GM23248 (cell line): Measurements from ENCODE around the gene CARD14. TPM values are rescaled to one million over a fixed set of nuclear protein-coding genes. Genes with fewer than 3 reads are reported as not detected.
A peak's percentile ranks its signal among the peaks of the same experiment; 100 is the strongest.
"Not testable (repeated sequence)": the region's sequence is repeated elsewhere in the genome, so short reads cannot be mapped to it uniquely, and the experiment has no call there.

Experiments
- DNase-seq: peaks from one replicate; pipeline ENCODE4 v3.0.0-alpha.2; 2015
- H2AFZ ChIP-seq: fragments of 200-600 bp; sonication (generic); 2 replicates; pipeline ENCODE4 v1.6.1; 2016; ENCODE audit warnings: antibody characterized with exemption
- H3F3A ChIP-seq: fragments of 200-600 bp; sonication (generic); 2 replicates; pipeline ENCODE4 v1.6.1; 2016; ENCODE audit warnings: mild to moderate bottlenecking, antibody characterized with exemption, mixed run types; ENCODE audit not compliant: insufficient read depth
- H3K27ac ChIP-seq: fragments of 200-600 bp; sonication (generic); 2 replicates; pipeline ENCODE4 v1.5.1; 2016; ENCODE audit warnings: mild to moderate bottlenecking
- H3K27me3 ChIP-seq: fragments of 200-600 bp; sonication (generic); replicated peaks from 2 replicates; pipeline ENCODE4 v1.6.1; 2016; ENCODE audit warnings: mild to moderate bottlenecking; ENCODE audit not compliant: insufficient read depth
- H3K36me3 ChIP-seq: fragments of 200-600 bp; sonication (generic); 2 replicates; pipeline ENCODE4 v1.6.1; 2016; ENCODE audit warnings: low read depth, mild to moderate bottlenecking
- H3K4me1 ChIP-seq: fragments of 200-600 bp; sonication (generic); 2 replicates; pipeline ENCODE4 v1.6.1; 2016; ENCODE audit warnings: mild to moderate bottlenecking; ENCODE audit not compliant: insufficient read depth
- H3K4me2 ChIP-seq: fragments of 200-600 bp; sonication (generic); one replicate; pipeline ENCODE4 v1.6.1; 2016; ENCODE audit warnings: mild to moderate bottlenecking; ENCODE audit not compliant: unreplicated experiment
- H3K4me3 ChIP-seq: fragments of 200-600 bp; sonication (generic); 2 replicates; pipeline ENCODE4 v1.5.1; 2016; ENCODE audit warnings: mild to moderate bottlenecking
- H3K79me2 ChIP-seq: fragments of 200-600 bp; sonication (generic); 2 replicates; pipeline ENCODE4 v1.6.1; 2016; ENCODE audit warnings: mild to moderate bottlenecking; ENCODE audit not compliant: insufficient read depth
- H3K9ac ChIP-seq: fragments of 200-600 bp; sonication (generic); 2 replicates; pipeline ENCODE4 v1.6.1; 2016; ENCODE audit warnings: mild to moderate bottlenecking
- H3K9me2 ChIP-seq: fragments of 200-600 bp; sonication (generic); 2 replicates; pipeline ENCODE4 v1.6.1; 2016; ENCODE audit warnings: mixed run types, mild to moderate bottlenecking, moderate library complexity; ENCODE audit not compliant: insufficient read depth
- H3K9me3 ChIP-seq: fragments of 200-600 bp; sonication (generic); one replicate; pipeline ENCODE4 v1.6.1; 2017; ENCODE audit warnings: low read depth
- H4K20me1 ChIP-seq: fragments of 200-600 bp; sonication (generic); 2 replicates; pipeline ENCODE4 v1.6.0; 2016; ENCODE audit not compliant: insufficient read depth
- EZH2 ChIP-seq: fragments of 200-600 bp; sonication (generic); IDR thresholded peaks from 2 replicates; pipeline ENCODE4 v1.6.1; 2018; ENCODE audit warnings: antibody characterized with exemption, mild to moderate bottlenecking; ENCODE audit not compliant: insufficient read depth, poor library complexity, severe bottlenecking
- EZH2phosphoT487 ChIP-seq: fragments of 200-600 bp; sonication (generic); IDR thresholded peaks from 2 replicates; pipeline ENCODE4 v1.6.1; 2018; ENCODE audit warnings: antibody characterized with exemption, moderate library complexity, mild to moderate bottlenecking, low read depth; ENCODE audit not compliant: insufficient read depth
- WGBS, 2 experiments: methylation state at CpG; one replicate each; pipeline ENCODE4 v1.1.6; 2015 to 2017; ENCODE audit warnings: low lambda C conversion rate in 2 of 2, low coverage in 1 of 2; ENCODE audit errors: missing lambda C conversion rate in 2 of 2; 5-methylcytosine and 5-hydroxymethylcytosine counted together
- in situ Hi-C: fragments of 300-500 bp; cut with MboI; formaldehyde crosslinking; loops from 2 replicates; pipeline ENCODE4 v1.15.0; 2020
- polyA plus RNA-seq: library from polyadenylated mRNA; unstranded; fragments of >200 nt; fragmentation: Nextera tagmentation; extraction: Ambion mirVana; gene quantifications from 2 replicates; pipeline ENCODE4 v1.2.1, GENCODE V29; 2016
- small RNA-seq: library from RNA; depleted of rRNA; stranded (forward); fragments of <200 nt; gene quantifications from one replicate; pipeline ENCODE3, GENCODE V24; 2014; ENCODE audit warnings: low read depth, low replicate concordance
- total RNA-seq: library from RNA; depleted of rRNA; stranded (reverse); fragments of >200 nt; shearing (Covaris generic); gene quantifications from 2 replicates; pipeline ENCODE4 v1.2.3, GENCODE V29; 2014; rRNA removed

CARD14 gene
- total and polyA plus RNA-seq, 2 experiments from 2014 or later: 0.06 TPM; not detected in 1

- 50 to 55% methylated on average over 13 of the region's 13 CpGs for WGBS, 2 experiments
- Histone ChIP-seq H3K4me2 (peak overlapping the region; percentile 67), H3K4me1 (peaks cover 17% of the 10 kb centered on the region), H3K4me3 (peak overlapping the region; percentile 20), H4K20me1 (no peaks in the 10 kb centered on the region), H3K36me3 (no peaks in the 10 kb centered on the region), H3K27ac (peak overlapping the region; percentile 91), H3K9me3 (no peaks in the 10 kb centered on the region), H2AFZ (peak overlapping the region; percentile 34; the same call in 1 of the 2 replicates), H3K9me2 (no peaks in the 10 kb centered on the region), H3F3A (peaks cover 28% of the 10 kb centered on the region), H3K9ac (peak overlapping the region; percentile 56), H3K27me3 (no peaks in the 10 kb centered on the region), H3K79me2 (no peaks in the 10 kb centered on the region)
- no peak for TF ChIP-seq EZH2
- 0 out of 2 replicates have a peak, but pooled peaks have one; percentile 28 for TF ChIP-seq EZH2phosphoT487
- in situ Hi-C loops: no loop called here
- DNase-seq: peak; percentile 95
Observed at GRCh38 chr17:80254396-80255251, 84.8 kb downstream of the CARD14 start.

- Histone ChIP-seq H3K79me2 (no peaks in the 10 kb centered on the region), H4K20me1 (no peaks in the 10 kb centered on the region), H3K9ac (no peak overlapping the region), H3K4me3 (no peak overlapping the region), H3K9me2 (no peaks in the 10 kb centered on the region), H3K9me3 (no peaks in the 10 kb centered on the region), H2AFZ (no peak overlapping the region), H3K27me3 (no peaks in the 10 kb centered on the region), H3F3A (peaks cover 31% of the 10 kb centered on the region), H3K36me3 (no peaks in the 10 kb centered on the region), H3K27ac (peak overlapping the region; percentile 91), H3K4me2 (no peak overlapping the region), H3K4me1 (peaks cover 17% of the 10 kb centered on the region)
- DNase-seq: no peak
- in situ Hi-C loops: no loop called here
- WGBS, 2 experiments: 96 to 98% methylated on average over 5 of the region's 5 CpGs
- TF ChIP-seq EZH2: no peak
- no peak for TF ChIP-seq EZH2phosphoT487
Observed at GRCh38 chr17:80256034-80256350, 86.2 kb downstream of the CARD14 start.

- no peak overlapping the region for H3K9ac ChIP-seq
- no peak overlapping the region for H3K4me3 ChIP-seq
- H3K36me3 ChIP-seq: no peaks in the 10 kb centered on the region
- DNase-seq: no peak
- in situ Hi-C loops: no loop called here
- H3F3A ChIP-seq: peaks cover 35% of the 10 kb centered on the region
- H3K9me3 ChIP-seq: no peaks in the 10 kb centered on the region
- peaks cover 25% of the 10 kb centered on the region for H3K4me1 ChIP-seq
- H3K79me2 ChIP-seq: peaks cover 12% of the 10 kb centered on the region
- no peak overlapping the region for H3K27ac ChIP-seq
- no peak overlapping the region for H2AFZ ChIP-seq
- no peaks in the 10 kb centered on the region for H3K27me3 ChIP-seq
- no peaks in the 10 kb centered on the region for H4K20me1 ChIP-seq
- TF ChIP-seq EZH2phosphoT487 (no peak), EZH2 (no peak)
- 75 to 80% methylated on average over 14 of the region's 14 CpGs for WGBS, 2 experiments
- no peak overlapping the region for H3K4me2 ChIP-seq
- H3K9me2 ChIP-seq: no peaks in the 10 kb centered on the region
Observed at GRCh38 chr17:80257716-80258213, 87.9 kb downstream of the CARD14 start.

GRCh38 chr17:80258296-80258695 is 88.5 kb downstream of the CARD14 start:
- H3K9ac ChIP-seq, H3K27ac ChIP-seq, H3K4me2 ChIP-seq, in situ Hi-C loops, DNase-seq, H3K27me3 ChIP-seq, H3K4me3 ChIP-seq, H2AFZ ChIP-seq, H3K9me2 ChIP-seq, H4K20me1 ChIP-seq, H3K36me3 ChIP-seq, H3K9me3 ChIP-seq: not testable (repeated sequence)
- peaks cover 25% of the 10 kb centered on the region for H3K4me1 ChIP-seq
- H3K79me2 ChIP-seq: peaks cover 15% of the 10 kb centered on the region
- H3F3A ChIP-seq: peaks cover 35% of the 10 kb centered on the region
- WGBS, 2 experiments: 81% methylated on average over 2 of the region's 2 CpGs

Small RNAs within 50 kb of the gene (small RNA-seq; reads per million reads assigned to genes)
- gene AC087741.2: not detected

Other genes starting within 250 kb of the CARD14 start
- 22.4 and 26.9 TPM in 2 replicates for gene TBC1D16, start 134.2 kb upstream of the CARD14 start, total RNA-seq
- 8.1 and 9.2 TPM in 2 replicates for gene TBC1D16, start 134.2 kb upstream of the CARD14 start, polyA plus RNA-seq
- gene CCDC40, start 133.4 kb upstream of the CARD14 start, total RNA-seq: 2.9 and 3.0 TPM in 2 replicates
- 2.3 and 2.4 TPM in 2 replicates for gene CCDC40, start 133.4 kb upstream of the CARD14 start, polyA plus RNA-seq
- gene GAA, start 68.4 kb upstream of the CARD14 start, total RNA-seq: 120 and 127 TPM in 2 replicates
- 74.8 and 80.2 TPM in 2 replicates for gene GAA, start 68.4 kb upstream of the CARD14 start, polyA plus RNA-seq
- gene EIF4A3, start 22.9 kb upstream of the CARD14 start, total RNA-seq: 75.1 and 84.5 TPM in 2 replicates
- 129 and 131 TPM in 2 replicates for gene EIF4A3, start 22.9 kb upstream of the CARD14 start, polyA plus RNA-seq
- gene SGSH, start 50.3 kb downstream of the CARD14 start, total RNA-seq: 21.2 and 35.2 TPM in 2 replicates
- 63.5 and 69.8 TPM in 2 replicates for gene SGSH, start 50.3 kb downstream of the CARD14 start, polyA plus RNA-seq
- 13.9 and 16.3 TPM in 2 replicates for gene SLC26A11, start 50.4 kb downstream of the CARD14 start, total RNA-seq
- 11.4 and 11.9 TPM in 2 replicates for gene SLC26A11, start 50.4 kb downstream of the CARD14 start, polyA plus RNA-seq
- 45.0 and 62.3 TPM in 2 replicates for gene RNF213, start 90.8 kb downstream of the CARD14 start, total RNA-seq
- 16.7 and 18.8 TPM in 2 replicates for gene RNF213, start 90.8 kb downstream of the CARD14 start, polyA plus RNA-seq
- 25.1 and 50.3 TPM in 2 replicates for gene ENDOV, start 245.1 kb downstream of the CARD14 start, total RNA-seq
- 25.7 TPM in 2 replicates for gene ENDOV, start 245.1 kb downstream of the CARD14 start, polyA plus RNA-seq